Uterus (tissue), 4 donors: ENCODE results near the gene PPP2R5B. TPM values are rescaled to one million over a fixed set of nuclear protein-coding genes. Genes with fewer than 3 reads are reported as not detected.

Experiments used
- DNase-seq, 2 donors: peaks; one replicate each; pipeline ENCODE4 v3.0.0-alpha.2; 2019 to 2020
- H3K27ac ChIP-seq, 2 donors: fragments of 200-600 bp; sonication (generic); 1 replicate in 1 of 2; 2 replicates in 1 of 2; pipeline ENCODE4 v1.5.1; 2016 to 2018
- H3K27me3 ChIP-seq, 2 donors: fragments of 200-600 bp; sonication (generic); one replicate each; pipeline ENCODE4 v1.5.1; 2018 to 2019; ENCODE audit warnings: control low read depth in 1 of 2
- H3K36me3 ChIP-seq, 2 donors: fragments of 200-600 bp; sonication (generic); one replicate each; pipeline ENCODE4 v1.5.1; 2019; ENCODE audit warnings: control low read depth in 1 of 2
- H3K4me1 ChIP-seq, 2 donors: fragments of 200-600 bp; sonication (generic); one replicate each; pipeline ENCODE4 v1.5.1; 2018 to 2019; ENCODE audit warnings: control low read depth in 1 of 2
- H3K4me3 ChIP-seq, 2 donors: fragments of 200-600 bp; sonication (generic); 1 replicate in 1 of 2; 2 replicates in 1 of 2; pipeline ENCODE4 v1.5.1; 2018 to 2019; ENCODE audit warnings: mild to moderate bottlenecking in 1 of 2
- H3K9me3 ChIP-seq, 2 donors: fragments of 200-600 bp; sonication (generic); one replicate each; pipeline ENCODE4 v1.5.1; 2019; ENCODE audit warnings: control low read depth in 1 of 2
- POLR2A ChIP-seq, 2 donors: fragments of 450-650 bp; IDR thresholded peaks; one replicate each; pipeline ENCODE4 v1.6.1; 2016; ENCODE audit warnings: antibody characterized with exemption in 2 of 2, mild to moderate bottlenecking in 1 of 2, moderate library complexity in 1 of 2
- intact Hi-C: fragments of 100-400 bp; cut with DNase I; formaldehyde crosslinking; loops from one replicate; pipeline ENCODE4 v1.15.1; 2023; ENCODE audit warnings: low total_unique reads
- total RNA-seq, 4 donors: library from RNA; depleted of rRNA in 3 of 4; stranded (reverse); fragments of >200 nt in 3 of 4; gene quantifications; one replicate each; pipeline versions ENCODE4 v1.1.0 to v1.2.4, GENCODE V29; 2014 to 2023
- TF ChIP-seq, protein P1 (sequence below), 4 experiments: fragments of 200-600 bp in 2 of 4; fragments of 450-650 bp in 2 of 4; sonication (generic) in 2 of 4; IDR thresholded peaks; one replicate each; pipeline ENCODE4 v1.5.1; 2016 to 2019; ENCODE audit warnings: antibody characterized with exemption in 4 of 4, mild to moderate bottlenecking in 2 of 4, moderate library complexity in 1 of 4
- donor health status: DM: yes; HTN: yes; CAD: no.

The PPP2R5B gene
- total RNA-seq, 4 donors from 2014 or later: 6.7 to 23.4 (median 13.0) TPM

DNA sequence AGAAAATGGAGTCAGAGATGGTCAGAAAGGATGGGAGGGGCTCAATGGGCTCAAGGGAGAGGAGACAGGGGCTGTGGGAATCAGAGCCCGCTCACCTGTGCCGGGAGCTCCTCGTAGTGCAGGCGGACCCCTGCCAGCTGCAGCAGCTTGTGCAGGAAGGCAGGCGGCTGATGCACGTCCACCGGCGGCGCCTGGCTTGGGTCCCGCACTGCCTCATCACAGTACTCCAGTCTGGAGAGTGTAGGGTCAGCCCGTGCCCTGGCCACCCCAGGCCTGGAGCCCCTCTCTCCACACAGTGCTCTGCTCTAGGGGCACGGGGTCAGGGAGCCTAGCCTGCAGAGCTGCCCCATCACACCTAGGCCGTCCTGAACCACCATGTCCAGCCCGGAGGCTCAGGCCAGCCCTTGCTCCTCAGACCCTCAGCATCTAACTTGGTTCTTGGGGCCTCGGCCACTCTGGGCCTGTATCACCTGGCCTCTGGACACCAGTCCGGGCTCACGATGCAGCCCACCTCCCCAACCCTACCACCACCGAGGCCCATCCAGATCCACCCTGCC lies 11.2 kb upstream of the PPP2R5B start:
- TF ChIP-seq POLR2A (IDR thresholded peaks at IDR 0.05): no peak
- TF ChIP-seq, protein P1, sequence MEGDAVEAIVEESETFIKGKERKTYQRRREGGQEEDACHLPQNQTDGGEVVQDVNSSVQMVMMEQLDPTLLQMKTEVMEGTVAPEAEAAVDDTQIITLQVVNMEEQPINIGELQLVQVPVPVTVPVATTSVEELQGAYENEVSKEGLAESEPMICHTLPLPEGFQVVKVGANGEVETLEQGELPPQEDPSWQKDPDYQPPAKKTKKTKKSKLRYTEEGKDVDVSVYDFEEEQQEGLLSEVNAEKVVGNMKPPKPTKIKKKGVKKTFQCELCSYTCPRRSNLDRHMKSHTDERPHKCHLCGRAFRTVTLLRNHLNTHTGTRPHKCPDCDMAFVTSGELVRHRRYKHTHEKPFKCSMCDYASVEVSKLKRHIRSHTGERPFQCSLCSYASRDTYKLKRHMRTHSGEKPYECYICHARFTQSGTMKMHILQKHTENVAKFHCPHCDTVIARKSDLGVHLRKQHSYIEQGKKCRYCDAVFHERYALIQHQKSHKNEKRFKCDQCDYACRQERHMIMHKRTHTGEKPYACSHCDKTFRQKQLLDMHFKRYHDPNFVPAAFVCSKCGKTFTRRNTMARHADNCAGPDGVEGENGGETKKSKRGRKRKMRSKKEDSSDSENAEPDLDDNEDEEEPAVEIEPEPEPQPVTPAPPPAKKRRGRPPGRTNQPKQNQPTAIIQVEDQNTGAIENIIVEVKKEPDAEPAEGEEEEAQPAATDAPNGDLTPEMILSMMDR (IDR thresholded peaks at IDR 0.05): no peak
- no peak overlapping the region for H3K27ac ChIP-seq
- H3K36me3 ChIP-seq: no peaks in the 10 kb centered on the region
- no peak overlapping the region for H3K4me3 ChIP-seq
- H3K4me1 ChIP-seq: no peaks in the 10 kb centered on the region
- H3K27me3 ChIP-seq: no peaks in the 10 kb centered on the region
- DNase-seq: no peak
- intact Hi-C loops: no loop called here
- H3K9me3 ChIP-seq: no peaks in the 10 kb centered on the region

DNA sequence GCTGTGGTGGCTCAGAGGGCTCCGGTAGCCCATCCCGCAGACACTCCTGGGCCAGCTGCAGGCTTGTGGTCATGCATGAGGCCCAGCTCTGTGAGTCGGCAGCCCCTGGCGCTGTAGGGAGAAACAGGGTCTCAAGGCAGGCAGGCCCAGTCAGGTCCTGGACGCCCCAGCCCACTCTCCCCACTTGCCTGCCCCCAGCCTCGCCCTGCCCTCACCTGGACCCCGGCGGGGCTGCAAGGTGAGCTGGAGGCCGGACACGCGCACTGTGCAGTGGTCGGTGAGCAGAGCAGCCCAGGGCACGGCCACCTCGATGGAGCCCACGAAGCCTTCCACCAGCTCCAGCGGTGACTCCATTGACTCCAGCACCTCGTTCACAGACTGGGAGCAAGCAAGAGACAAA lies 10.4 kb upstream of the PPP2R5B start:
- H3K27me3 ChIP-seq: no peaks in the 10 kb centered on the region
- DNase-seq: no peak
- no peaks in the 10 kb centered on the region for H3K4me1 ChIP-seq
- H3K9me3 ChIP-seq: no peaks in the 10 kb centered on the region
- TF ChIP-seq, protein P1 (IDR thresholded peaks at IDR 0.05): no peak
- TF ChIP-seq POLR2A (IDR thresholded peaks at IDR 0.05): no peak
- H3K4me3 ChIP-seq: no peak overlapping the region
- H3K27ac ChIP-seq: no peak overlapping the region
- intact Hi-C loops: no loop called here
- H3K36me3 ChIP-seq: no peaks in the 10 kb centered on the region

DNA sequence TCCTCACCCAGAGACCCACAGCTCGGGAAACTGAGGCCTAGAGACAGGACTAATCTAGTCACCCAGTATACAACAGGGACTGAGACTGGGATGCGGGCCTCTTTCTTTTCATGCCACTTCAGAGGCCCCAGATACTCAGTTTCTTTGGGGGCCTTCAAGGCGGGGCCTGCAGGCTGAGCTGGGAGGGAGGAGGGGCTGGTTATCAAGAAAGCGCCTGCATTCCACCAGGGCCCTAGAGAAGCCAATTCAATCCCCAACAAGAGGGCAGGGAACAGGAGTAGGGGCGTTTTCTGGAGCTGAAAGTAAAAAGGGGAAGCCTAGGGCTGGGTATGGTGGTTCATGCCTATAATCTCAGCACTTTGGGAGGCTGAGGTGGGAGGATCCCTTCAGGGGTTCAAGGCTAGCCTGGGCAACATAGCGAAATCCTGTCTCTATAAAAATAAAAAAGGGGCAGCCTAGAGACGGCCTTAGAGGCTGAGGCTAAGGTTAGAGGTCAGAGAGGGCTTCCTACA lies 9.1 kb upstream of the PPP2R5B start:
- TF ChIP-seq, protein P1 (IDR thresholded peaks at IDR 0.05): no peak
- TF ChIP-seq POLR2A (IDR thresholded peaks at IDR 0.05): no peak
- Histone ChIP-seq H3K27me3 (no peaks in the 10 kb centered on the region), H3K4me1 (no peaks in the 10 kb centered on the region), H3K9me3 (no peaks in the 10 kb centered on the region), H3K36me3 (no peaks in the 10 kb centered on the region), H3K4me3 (peak overlapping the region in 1 of 2 donors; percentile 85), H3K27ac (peak overlapping the region; percentile 69 to 87)
- no peak for DNase-seq
- intact Hi-C loops: no loop called here

DNA sequence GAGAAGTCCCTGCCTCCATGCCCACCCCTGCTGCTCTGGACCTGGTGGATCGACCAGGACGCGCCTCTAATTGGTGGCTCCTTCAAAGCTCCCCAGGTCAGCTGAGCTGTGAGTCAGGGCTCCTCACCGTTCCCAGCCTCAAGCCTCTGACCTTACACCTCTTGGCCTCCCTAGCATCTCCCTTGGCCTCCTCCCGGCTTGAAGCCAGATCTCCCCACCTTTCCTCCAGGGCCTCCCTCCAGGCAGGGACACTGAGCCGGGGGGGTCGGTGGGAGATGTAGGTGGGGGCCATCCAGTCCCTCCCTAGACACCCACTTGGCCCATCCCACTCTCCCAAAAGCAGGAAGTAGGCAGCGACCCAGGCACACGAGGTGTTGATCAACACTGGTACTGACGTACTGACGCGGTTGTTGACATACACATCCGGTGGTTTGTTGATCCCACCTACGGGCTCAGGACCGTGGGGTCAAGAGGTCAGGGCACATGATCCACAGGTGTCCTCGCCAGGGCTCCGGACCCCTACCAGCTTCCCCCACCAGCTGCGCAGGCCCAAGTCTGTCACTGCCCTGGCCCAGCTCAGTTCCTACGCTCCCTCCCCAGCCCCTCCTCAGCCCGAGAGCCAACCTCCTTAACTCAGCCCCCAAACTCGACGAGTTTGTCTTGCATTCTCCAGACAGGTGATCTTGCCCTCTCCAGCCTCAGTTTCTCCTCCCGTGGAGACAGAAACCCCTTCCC lies 8.3 kb upstream of the PPP2R5B start:
- Histone ChIP-seq H3K36me3 (no peaks in the 10 kb centered on the region), H3K27ac (peak overlapping the region; percentile 69 to 87), H3K27me3 (no peaks in the 10 kb centered on the region), H3K9me3 (no peaks in the 10 kb centered on the region), H3K4me3 (peak overlapping the region; percentile 81 to 85), H3K4me1 (no peaks in the 10 kb centered on the region)
- no peak for TF ChIP-seq POLR2A (IDR thresholded peaks at IDR 0.05)
- TF ChIP-seq, protein P1 (IDR thresholded peaks at IDR 0.05): no peak
- peak; percentile 48 to 60 for DNase-seq
- intact Hi-C loops: no loop called here
